ENCODE data around the gene RSAD2.

RSAD2 gene

GRCh38 chr2:6908291-6908690, 30.7 kb downstream of the RSAD2 start:
- no peak for DNase-seq

GRCh38 chr2:6909431-6910385, 32.1 kb downstream of the RSAD2 start:
- DNase-seq = peak; percentile 77

- no peak for DNase-seq
Measured at GRCh38 chr2:6911721-6912120, 34.1 kb downstream of the RSAD2 start.

- peak; percentile 50 for DNase-seq
Measured at GRCh38 chr2:6913415-6914157, 36.0 kb downstream of the RSAD2 start.

- no peak for DNase-seq
Measured at GRCh38 chr2:6914828-6915227, 37.3 kb downstream of the RSAD2 start.

GRCh38 chr2:6915399-6915798, 37.8 kb downstream of the RSAD2 start:
- no peak for DNase-seq

GRCh38 chr2:6916224-6916623, 38.6 kb downstream of the RSAD2 start:
- DNase-seq = no peak

GRCh38 chr2:6916736-6917070, 39.1 kb downstream of the RSAD2 start:
- no peak for DNase-seq

- DNase-seq = peak; percentile 72
Measured at GRCh38 chr2:6917071-6917760, 39.6 kb downstream of the RSAD2 start, which contains the start of gene RNF144A. Gene RNF144A, plus strand, starts transcription at chr2:6917412. Its CDS starts 79,515 bp downstream, at chr2:6996927.

- no peak for DNase-seq
Measured at GRCh38 chr2:6917761-6918421, 40.3 kb downstream of the RSAD2 start.

GRCh38 chr2:6919901-6920742, 42.5 kb downstream of the RSAD2 start:
- DNase-seq = no peak

- DNase-seq = no peak
Measured at GRCh38 chr2:6920743-6921064, 43.1 kb downstream of the RSAD2 start.

- no peak for DNase-seq
Measured at GRCh38 chr2:6921321-6921922, 43.8 kb downstream of the RSAD2 start.

- no peak for DNase-seq
Measured at GRCh38 chr2:6922201-6922656, 44.7 kb downstream of the RSAD2 start.

- DNase-seq = no peak
Measured at GRCh38 chr2:6923319-6923718, 45.7 kb downstream of the RSAD2 start.

GRCh38 chr2:6924101-6924923, 46.7 kb downstream of the RSAD2 start:
- no peak for DNase-seq

GRCh38 chr2:6924924-6925409, 47.4 kb downstream of the RSAD2 start:
- DNase-seq = no peak

- DNase-seq = no peak
Measured at GRCh38 chr2:6926071-6926732, 48.6 kb downstream of the RSAD2 start.

- no peak for DNase-seq
Measured at GRCh38 chr2:6927186-6927585, 49.6 kb downstream of the RSAD2 start.

- DNase-seq = no peak
Measured at GRCh38 chr2:6927753-6928152, 50.2 kb downstream of the RSAD2 start.

Data from CD4-positive, alpha-beta T cell treated with Interleukin-17A for 1 hour (primary cell).